WTC11 (cell line): ENCODE results near the gene TMEM54. TPM values are rescaled to one million over a fixed set of nuclear protein-coding genes. Genes with fewer than 3 reads are reported as not detected.

Experiments
- ATAC-seq: fragments of 200-7000 bp; cut with Tn5 transposase; 2 replicates; pipeline ENCODE4 v1.10.0; 2021; ENCODE audit warnings: mild to moderate bottlenecking, moderate library complexity
- CTCF ChIA-PET: fragments of 300-600 bp; sonication (Branson Sonifier 250); formaldehyde crosslinking; loops from one replicate; lab custom pipeline; 2021; ENCODE audit warnings: antibody characterized with exemption; lab: Charles Lee
- POLR2A ChIA-PET: fragments of 350-600 bp; sonication (Branson Sonifier 250); formaldehyde crosslinking; loops from one replicate; lab custom pipeline; 2021; ENCODE audit warnings: antibody characterized with exemption; lab: Charles Lee
- DNase-seq: peaks from one replicate; pipeline ENCODE4 v3.0.0; 2021; ENCODE audit warnings: low spot score
- H3K27ac Mint-ChIP-seq: 2 replicates; pipeline ENCODE4 v1.8.0; 2021; ENCODE audit warnings: mixed read lengths
- H3K27me3 Mint-ChIP-seq: 2 replicates; pipeline ENCODE4 v1.8.0; 2021; ENCODE audit warnings: low read depth, mild to moderate bottlenecking, moderate library complexity, mixed read lengths
- H3K36me3 Mint-ChIP-seq: 2 replicates; pipeline ENCODE4 v1.8.0; 2021; ENCODE audit warnings: mixed read lengths
- H3K4me1 Mint-ChIP-seq: 2 replicates; pipeline ENCODE4 v1.8.0; 2022; ENCODE audit warnings: mixed read lengths
- H3K4me3 Mint-ChIP-seq: 2 replicates; pipeline ENCODE4 v1.8.0; 2021; ENCODE audit warnings: mild to moderate bottlenecking, moderate library complexity, mixed read lengths
- H3K9me3 Mint-ChIP-seq: 2 replicates; pipeline ENCODE4 v1.8.0; 2021; ENCODE audit warnings: mixed read lengths
- ATF1 ChIP-seq: sonication (generic); formaldehyde crosslinking; IDR thresholded peaks from 2 replicates; pipeline ENCODE4 v1.8.1; 2023; ENCODE audit warnings: mild to moderate bottlenecking, moderate library complexity, missing genetic modification reagents
- ATF6 ChIP-seq: sonication (generic); formaldehyde crosslinking; IDR thresholded peaks from 2 replicates; pipeline ENCODE4 v1.8.1; 2023; ENCODE audit warnings: mild to moderate bottlenecking, missing genetic modification reagents
- CREB1 ChIP-seq: sonication (generic); formaldehyde crosslinking; IDR thresholded peaks from 2 replicates; pipeline ENCODE4 v1.8.0; 2023; ENCODE audit warnings: mild to moderate bottlenecking, missing genetic modification reagents
- CREM ChIP-seq: sonication (generic); formaldehyde crosslinking; IDR thresholded peaks from 2 replicates; pipeline ENCODE4 v1.8.1; 2022; ENCODE audit warnings: mild to moderate bottlenecking, missing genetic modification reagents, moderate library complexity
- EMX1 ChIP-seq: fragments of 250-450 bp; sonication (Bioruptor Pico); IDR thresholded peaks from 2 replicates; pipeline ENCODE4 v1.8.0; 2021; ENCODE audit warnings: mild to moderate bottlenecking
- FOXJ3 ChIP-seq: sonication (generic); formaldehyde crosslinking; IDR thresholded peaks from 2 replicates; pipeline ENCODE4 v1.9.0; 2021; ENCODE audit warnings: missing genetic modification reagents, mild to moderate bottlenecking, borderline replicate concordance
- HMGA2 ChIP-seq: fragments of 250-450 bp; sonication (Bioruptor Pico); IDR thresholded peaks from 2 replicates; pipeline ENCODE4 v1.4.0; 2021; ENCODE audit warnings: mild to moderate bottlenecking, moderate library complexity
- JUN ChIP-seq: sonication (generic); formaldehyde crosslinking; IDR thresholded peaks from 2 replicates; pipeline ENCODE4 v1.8.0; 2023; ENCODE audit warnings: mild to moderate bottlenecking, missing genetic modification reagents
- MXD4 ChIP-seq: fragments of 250-450 bp; sonication (Bioruptor Pico); IDR thresholded peaks from 2 replicates; pipeline ENCODE4 v1.8.0; 2021; ENCODE audit warnings: mild to moderate bottlenecking, moderate library complexity, borderline replicate concordance
- MYBL2 ChIP-seq: sonication (generic); formaldehyde crosslinking; IDR thresholded peaks from 2 replicates; pipeline ENCODE4 v1.8.1; 2023; ENCODE audit warnings: mild to moderate bottlenecking, moderate library complexity, missing genetic modification reagents
- PRDM15 ChIP-seq: sonication (generic); formaldehyde crosslinking; IDR thresholded peaks from 2 replicates; pipeline ENCODE4 v1.8.0; 2022; ENCODE audit warnings: missing genetic modification reagents
- RELA ChIP-seq: sonication (generic); formaldehyde crosslinking; IDR thresholded peaks from 2 replicates; pipeline ENCODE4 v1.8.1; 2022; ENCODE audit warnings: missing genetic modification reagents, mild to moderate bottlenecking, borderline replicate concordance
- RORB ChIP-seq: fragments of 250-450 bp; sonication (Bioruptor Pico); IDR thresholded peaks from 2 replicates; pipeline ENCODE4 v1.9.0; 2021; ENCODE audit warnings: mild to moderate bottlenecking
- STAT6 ChIP-seq: sonication (generic); formaldehyde crosslinking; conservative IDR thresholded peaks from 2 replicates; pipeline ENCODE4 v1.8.1; 2023; ENCODE audit warnings: mild to moderate bottlenecking, low read depth, missing genetic modification reagents, moderate library complexity
- TEAD4 ChIP-seq: sonication (generic); formaldehyde crosslinking; IDR thresholded peaks from 2 replicates; pipeline ENCODE4 v1.8.0; 2022; ENCODE audit warnings: mild to moderate bottlenecking, missing genetic modification reagents
- ZNF423 ChIP-seq: fragments of 250-450 bp; sonication (Bioruptor Pico); IDR thresholded peaks from 2 replicates; pipeline ENCODE4 v2.1.2; 2022; ENCODE audit warnings: mild to moderate bottlenecking, moderate library complexity
- total RNA-seq: library from RNA; stranded (reverse); gene quantifications from 3 replicates; pipeline ENCODE4 v1.2.3, GENCODE V29; 2021

The TMEM54 gene
- total RNA-seq, 1 experiment from 2014 or later: 20.7 TPM

GRCh38 chr1:32884032-32884372 is 17.2 kb downstream of the TMEM54 start (continued):
- TF ChIP-seq ATF1 (CRISPR knock-in tag): no peak
- TF ChIP-seq RELA (CRISPR knock-in tag): no peak
- no peak for TF ChIP-seq ZNF423 (CRISPR knock-in tag)
- no peak for TF ChIP-seq FOXJ3 (CRISPR knock-in tag)
- TF ChIP-seq MXD4: no peak
- no peak for TF ChIP-seq RORB (CRISPR knock-in tag)
- TF ChIP-seq JUN (CRISPR knock-in tag): no peak
- TF ChIP-seq ATF6 (CRISPR knock-in tag): no peak

- ChIA-PET POLR2A (no interaction called here), CTCF (interaction anchor here (2.1 to 3.4 kb wide), 2 partner anchors 9 to 11 kb away, joined by 13 to 27 read pairs; no protein-coding TSS in a partner anchor)
- H3K9me3 Mint-ChIP-seq: no peaks in the 10 kb centered on the region
- no peaks in the 10 kb centered on the region for H3K36me3 Mint-ChIP-seq
- ATAC-seq: no peak
- no peak overlapping the region for H3K27ac Mint-ChIP-seq
- DNase-seq: no peak
- peaks cover 46% of the 10 kb centered on the region for H3K27me3 Mint-ChIP-seq
- H3K4me1 Mint-ChIP-seq: peaks cover 12% of the 10 kb centered on the region
- no peak for TF ChIP-seq MYBL2
- no peak for TF ChIP-seq STAT6 (CRISPR knock-in tag)
- no peak for TF ChIP-seq EMX1 (CRISPR knock-in tag)
- TF ChIP-seq CREM: no peak
- no peak for TF ChIP-seq PRDM15 (CRISPR knock-in tag)
- TF ChIP-seq CREB1 (CRISPR knock-in tag): no peak
- TF ChIP-seq TEAD4 (CRISPR knock-in tag): no peak
- TF ChIP-seq HMGA2 (CRISPR knock-in tag): no peak
- TF ChIP-seq, all 79 proteins: peak for 0
- no peak overlapping the region for H3K4me3 Mint-ChIP-seq
These were observed 17.7 kb downstream of the TMEM54 start for GRCh38 chr1:32883338-32884031.
